Suprapubic skin (tissue), 3 donors: ENCODE measurements around the gene PTGS1.
A peak's percentile ranks its signal among the peaks of the same experiment; 100 is the strongest.

Experiments used
- CTCF ChIP-seq, 2 donors: fragments of 200-600 bp in 1 of 2; fragments of 450-650 bp in 1 of 2; sonication (generic) in 1 of 2; IDR thresholded peaks; one replicate each; pipeline ENCODE4 v1.5.1; 2016 to 2019; ENCODE audit warnings: antibody characterized with exemption in 2 of 2, mild to moderate bottlenecking in 1 of 2, moderate library complexity in 1 of 2
- EP300 ChIP-seq: sonication (generic); formaldehyde crosslinking; IDR thresholded peaks from one replicate; pipeline ENCODE4 v1.6.1; 2017; ENCODE audit warnings: antibody characterized with exemption
- POLR2A ChIP-seq, 2 donors: fragments of 450-650 bp; IDR thresholded peaks; one replicate each; pipeline ENCODE4 v1.6.1; 2017; ENCODE audit warnings: antibody characterized with exemption in 2 of 2, mild to moderate bottlenecking in 2 of 2, moderate library complexity in 2 of 2

- TF ChIP-seq CTCF (IDR thresholded peaks at IDR 0.05) (no peak), EP300 (no peak), POLR2A (IDR thresholded peaks at IDR 0.05) (peak in 1 of 2 donors; percentile 16)
These were observed 24.1 kb upstream of the PTGS1 start for GRCh38 chr9:122346478-122347347.
